ENCODE measurements around the gene PARP8.
"Not testable (repeated sequence)": the region's sequence is repeated elsewhere in the genome, so short reads cannot be mapped to it uniquely, and the experiment has no call there.

The PARP8 gene

GRCh38 chr5:50691399-50692016 lies 25.1 kb downstream of the PARP8 start:
- no peak for DNase-seq

GRCh38 chr5:50694027-50694590 lies 27.7 kb downstream of the PARP8 start:
- no peak for DNase-seq

GRCh38 chr5:50694626-50695025 lies 28.2 kb downstream of the PARP8 start:
- DNase-seq: not testable (repeated sequence)

- DNase-seq: no peak
Measured at GRCh38 chr5:50697739-50698138, 31.3 kb downstream of the PARP8 start.

GRCh38 chr5:50699737-50700136 lies 33.3 kb downstream of the PARP8 start:
- no peak for DNase-seq

GRCh38 chr5:50700706-50701105 lies 34.3 kb downstream of the PARP8 start:
- no peak for DNase-seq

GRCh38 chr5:50702615-50703366 lies 36.4 kb downstream of the PARP8 start:
- DNase-seq: no peak

GRCh38 chr5:50703367-50703666 lies 36.9 kb downstream of the PARP8 start:
- DNase-seq: no peak

- DNase-seq: no peak
Measured at GRCh38 chr5:50704730-50705129, 38.3 kb downstream of the PARP8 start.

GRCh38 chr5:50709471-50709870 lies 43.0 kb downstream of the PARP8 start:
- DNase-seq: no peak

GRCh38 chr5:50710838-50711237 lies 44.4 kb downstream of the PARP8 start:
- DNase-seq: no peak

- DNase-seq: no peak
Measured at GRCh38 chr5:50711280-50711679, 44.8 kb downstream of the PARP8 start.

GRCh38 chr5:50712479-50712878 lies 46.0 kb downstream of the PARP8 start:
- DNase-seq: no peak

GRCh38 chr5:50715001-50715400 lies 48.6 kb downstream of the PARP8 start:
- DNase-seq: no peak

GRCh38 chr5:50716134-50716533 lies 49.7 kb downstream of the PARP8 start:
- DNase-seq: no peak

- no peak for DNase-seq
Measured at GRCh38 chr5:50717651-50718050, 51.2 kb downstream of the PARP8 start.

GRCh38 chr5:50720061-50720710 lies 53.7 kb downstream of the PARP8 start:
- no peak for DNase-seq

GRCh38 chr5:50722223-50722622 lies 55.8 kb downstream of the PARP8 start:
- no peak for DNase-seq

GRCh38 chr5:50724262-50724661 lies 57.8 kb downstream of the PARP8 start:
- no peak for DNase-seq

GRCh38 chr5:50725800-50726474 lies 59.5 kb downstream of the PARP8 start:
- DNase-seq: no peak

GRCh38 chr5:50726475-50727148 lies 60.2 kb downstream of the PARP8 start:
- DNase-seq: no peak

- DNase-seq: no peak
Measured at GRCh38 chr5:50727149-50727496, 60.7 kb downstream of the PARP8 start.

- no peak for DNase-seq
Measured at GRCh38 chr5:50727845-50728244, 61.4 kb downstream of the PARP8 start.
